Neural progenitor cell (in vitro differentiated cells): Measurements from ENCODE around the gene RGS6. TPM values are rescaled to one million over a fixed set of nuclear protein-coding genes. Genes with fewer than 3 reads are reported as not detected.

Experiments
- DNase-seq: peaks from one replicate; pipeline ENCODE4 v3.0.0-alpha.2; 2016; ENCODE audit warnings: low spot score
- H2AFZ ChIP-seq: fragments of 200-600 bp; sonication (generic); replicated peaks from 2 replicates; pipeline ENCODE4 v1.6.1; 2016; ENCODE audit warnings: antibody characterized with exemption
- H3F3A ChIP-seq: fragments of 200-600 bp; sonication (generic); 2 replicates; pipeline ENCODE4 v1.6.1; 2016; ENCODE audit warnings: antibody characterized with exemption, low read depth
- H3K27ac ChIP-seq: fragments of 200-600 bp; sonication (generic); 2 replicates; pipeline ENCODE4 v1.5.1; 2016; ENCODE audit warnings: mild to moderate bottlenecking
- H3K27me3 ChIP-seq: fragments of 200-600 bp; sonication (generic); 2 replicates; pipeline ENCODE4 v1.6.1; 2016; ENCODE audit warnings: mild to moderate bottlenecking, moderate library complexity
- H3K36me3 ChIP-seq: fragments of 200-600 bp; sonication (generic); 2 replicates; pipeline ENCODE4 v1.5.1; 2016
- H3K4me1 ChIP-seq: fragments of 200-600 bp; sonication (generic); 2 replicates; pipeline ENCODE4 v1.6.1; 2016; ENCODE audit warnings: mixed run types
- H3K4me2 ChIP-seq: fragments of 200-600 bp; sonication (generic); 2 replicates; pipeline ENCODE4 v1.6.1; 2016
- H3K4me3 ChIP-seq: fragments of 200-600 bp; sonication (generic); 2 replicates; pipeline ENCODE4 v1.5.1; 2016
- H3K79me2 ChIP-seq: fragments of 200-600 bp; sonication (generic); 2 replicates; pipeline ENCODE4 v1.6.1; 2016; ENCODE audit warnings: low read depth
- H3K9ac ChIP-seq: fragments of 200-600 bp; sonication (generic); 2 replicates; pipeline ENCODE4 v1.6.1; 2016
- H3K9me3 ChIP-seq: fragments of 200-600 bp; sonication (generic); 2 replicates; pipeline ENCODE4 v1.5.1; 2016; ENCODE audit warnings: low read depth
- H4K20me1 ChIP-seq: fragments of 200-600 bp; sonication (generic); 2 replicates; pipeline ENCODE4 v1.6.1; 2016; ENCODE audit warnings: low read depth
- H3K27ac Mint-ChIP-seq: 3 replicates; pipeline ENCODE4 v1.8.0; 2021; ENCODE audit warnings: mixed read lengths
- H3K27me3 Mint-ChIP-seq: 2 replicates; pipeline ENCODE4 v1.8.0; 2022; ENCODE audit warnings: low read depth, mild to moderate bottlenecking, inconsistent platforms, moderate library complexity, mixed read lengths; ENCODE audit not compliant: insufficient read depth
- H3K36me3 Mint-ChIP-seq: 3 replicates; pipeline ENCODE4 v1.8.0; 2021; ENCODE audit warnings: mixed read lengths
- H3K4me1 Mint-ChIP-seq: 3 replicates; pipeline ENCODE4 v1.8.0; 2021; ENCODE audit warnings: mixed read lengths
- H3K4me3 Mint-ChIP-seq: 3 replicates; pipeline ENCODE4 v1.8.0; 2021; ENCODE audit warnings: mild to moderate bottlenecking, moderate library complexity, mixed read lengths
- H3K9me3 Mint-ChIP-seq: 3 replicates; pipeline ENCODE4 v1.8.0; 2020; ENCODE audit warnings: mixed read lengths
- EZH2 ChIP-seq: fragments of 200-600 bp; sonication (generic); IDR thresholded peaks from 2 replicates; pipeline ENCODE4 v1.6.1; 2017; ENCODE audit warnings: antibody characterized with exemption, mild to moderate bottlenecking, moderate library complexity
- EZH2phosphoT487 ChIP-seq: fragments of 200-600 bp; sonication (generic); IDR thresholded peaks from 2 replicates; pipeline ENCODE4 v1.6.1; 2017; ENCODE audit warnings: antibody characterized with exemption
- total RNA-seq: library from RNA; depleted of rRNA; stranded (reverse); fragments of >200 nt; gene quantifications from 2 replicates; pipeline ENCODE4 v1.2.3, GENCODE V29; 2015; ENCODE audit warnings: low replicate concordance
- TF ChIP-seq, protein P1 (sequence below): fragments of 200-600 bp; sonication (generic); IDR thresholded peaks from 2 replicates; pipeline ENCODE4 v1.5.1; 2017; ENCODE audit warnings: antibody characterized with exemption, mild to moderate bottlenecking

Gene RGS6
- total RNA-seq, 1 donor from 2014 or later, result 0.80 TPM

DNA sequence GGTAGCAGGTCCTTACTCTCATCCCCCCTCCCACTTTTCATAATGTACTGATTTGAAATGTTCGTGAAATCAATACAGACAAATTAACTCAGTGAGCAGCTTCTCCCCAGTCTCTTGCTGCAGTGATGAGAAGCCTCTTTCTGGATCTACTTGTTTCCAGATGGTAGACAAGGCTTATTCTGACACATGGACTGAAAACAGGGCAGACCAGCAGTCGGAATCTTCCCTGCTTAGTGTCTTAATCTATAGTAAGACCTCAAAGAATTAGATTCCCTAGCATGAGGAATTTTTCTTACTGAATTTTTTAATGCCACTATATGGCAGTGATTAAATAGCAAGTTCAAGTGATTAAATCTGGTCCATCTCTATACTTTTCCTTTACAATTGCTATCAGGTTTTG lies 120.1 kb downstream of the RGS6 start:
- Mint-ChIP-seq H3K27me3 (no peaks in the 10 kb centered on the region), H3K36me3 (no peaks in the 10 kb centered on the region), H3K4me1 (no peaks in the 10 kb centered on the region), H3K9me3 (no peaks in the 10 kb centered on the region), H3K4me3 (no peak overlapping the region), H3K27ac (no peak overlapping the region)
- Histone ChIP-seq H3K36me3 (no peaks in the 10 kb centered on the region), H3K4me2 (no peak overlapping the region), H3F3A (no peaks in the 10 kb centered on the region), H3K4me3 (no peak overlapping the region), H3K27ac (no peak overlapping the region), H3K9me3 (no peaks in the 10 kb centered on the region), H3K79me2 (no peaks in the 10 kb centered on the region), H2AFZ (no peak overlapping the region), H3K9ac (no peak overlapping the region), H4K20me1 (no peaks in the 10 kb centered on the region), H3K27me3 (no peaks in the 10 kb centered on the region), H3K4me1 (no peaks in the 10 kb centered on the region)
- TF ChIP-seq, protein P1, sequence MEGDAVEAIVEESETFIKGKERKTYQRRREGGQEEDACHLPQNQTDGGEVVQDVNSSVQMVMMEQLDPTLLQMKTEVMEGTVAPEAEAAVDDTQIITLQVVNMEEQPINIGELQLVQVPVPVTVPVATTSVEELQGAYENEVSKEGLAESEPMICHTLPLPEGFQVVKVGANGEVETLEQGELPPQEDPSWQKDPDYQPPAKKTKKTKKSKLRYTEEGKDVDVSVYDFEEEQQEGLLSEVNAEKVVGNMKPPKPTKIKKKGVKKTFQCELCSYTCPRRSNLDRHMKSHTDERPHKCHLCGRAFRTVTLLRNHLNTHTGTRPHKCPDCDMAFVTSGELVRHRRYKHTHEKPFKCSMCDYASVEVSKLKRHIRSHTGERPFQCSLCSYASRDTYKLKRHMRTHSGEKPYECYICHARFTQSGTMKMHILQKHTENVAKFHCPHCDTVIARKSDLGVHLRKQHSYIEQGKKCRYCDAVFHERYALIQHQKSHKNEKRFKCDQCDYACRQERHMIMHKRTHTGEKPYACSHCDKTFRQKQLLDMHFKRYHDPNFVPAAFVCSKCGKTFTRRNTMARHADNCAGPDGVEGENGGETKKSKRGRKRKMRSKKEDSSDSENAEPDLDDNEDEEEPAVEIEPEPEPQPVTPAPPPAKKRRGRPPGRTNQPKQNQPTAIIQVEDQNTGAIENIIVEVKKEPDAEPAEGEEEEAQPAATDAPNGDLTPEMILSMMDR, result no peak
- TF ChIP-seq EZH2 (no peak), EZH2phosphoT487 (no peak)
- no peak for DNase-seq

DNA sequence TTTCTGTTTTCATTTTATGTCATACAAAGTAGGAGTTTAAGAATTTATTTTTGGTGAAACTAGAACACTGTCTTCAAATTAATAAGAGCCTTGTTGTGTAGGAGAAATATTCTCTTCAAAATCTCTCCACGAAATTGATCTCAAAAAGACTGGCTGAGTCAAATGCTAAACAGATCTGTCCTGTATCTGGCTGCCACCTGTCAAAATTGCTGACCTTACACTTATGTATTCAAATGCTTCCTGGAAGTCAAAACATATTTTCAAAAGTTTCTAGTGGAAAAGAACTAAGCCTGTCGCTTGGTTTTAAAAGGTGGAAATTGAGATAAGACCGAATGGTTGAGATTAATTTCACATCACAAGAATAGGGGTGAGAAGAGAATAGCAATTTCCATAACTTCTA lies 121.4 kb downstream of the RGS6 start:
- Histone ChIP-seq H3K36me3 (no peaks in the 10 kb centered on the region), H3K79me2 (no peaks in the 10 kb centered on the region), H3K9ac (no peak overlapping the region), H3K27me3 (no peaks in the 10 kb centered on the region), H2AFZ (no peak overlapping the region), H3K9me3 (no peaks in the 10 kb centered on the region), H3K27ac (no peak overlapping the region), H3K4me2 (no peak overlapping the region), H3F3A (no peaks in the 10 kb centered on the region), H3K4me3 (no peak overlapping the region), H3K4me1 (no peaks in the 10 kb centered on the region), H4K20me1 (no peaks in the 10 kb centered on the region)
- no peaks in the 10 kb centered on the region for H3K4me1 Mint-ChIP-seq
- no peak overlapping the region for H3K27ac Mint-ChIP-seq
- TF ChIP-seq, protein P1, result no peak
- no peak for TF ChIP-seq EZH2phosphoT487
- TF ChIP-seq EZH2, result no peak
- DNase-seq, result no peak
- no peaks in the 10 kb centered on the region for H3K27me3 Mint-ChIP-seq
- H3K4me3 Mint-ChIP-seq, result no peak overlapping the region
- no peaks in the 10 kb centered on the region for H3K9me3 Mint-ChIP-seq
- H3K36me3 Mint-ChIP-seq, result no peaks in the 10 kb centered on the region

DNA sequence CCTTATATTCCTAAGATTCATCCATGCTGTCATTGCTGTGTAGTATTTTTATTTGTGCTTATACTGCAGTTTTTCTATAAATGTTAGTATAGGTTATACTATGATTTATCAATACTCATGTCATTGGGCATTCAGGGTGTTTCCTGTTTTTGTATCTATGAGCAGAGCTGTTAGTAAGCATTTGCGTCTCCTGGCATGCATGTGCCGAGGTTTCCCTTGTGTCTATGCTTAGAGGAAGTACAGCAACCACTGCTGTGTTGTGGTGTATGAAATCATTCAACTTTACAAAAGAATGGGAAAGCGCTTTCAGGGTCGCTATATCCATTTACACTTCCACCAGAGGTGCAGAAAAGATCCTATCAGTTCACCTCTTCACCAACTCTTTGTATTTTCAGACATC lies 122.7 kb downstream of the RGS6 start:
- Mint-ChIP-seq H3K27ac (no peak overlapping the region), H3K27me3 (no peaks in the 10 kb centered on the region), H3K4me3 (no peak overlapping the region), H3K36me3 (no peaks in the 10 kb centered on the region), H3K4me1 (no peaks in the 10 kb centered on the region), H3K9me3 (no peaks in the 10 kb centered on the region)
- Histone ChIP-seq H3K27ac (no peak overlapping the region), H3K27me3 (no peaks in the 10 kb centered on the region), H3K9me3 (no peaks in the 10 kb centered on the region), H3K4me1 (no peaks in the 10 kb centered on the region), H3K4me3 (no peak overlapping the region), H3F3A (no peaks in the 10 kb centered on the region), H3K36me3 (no peaks in the 10 kb centered on the region), H4K20me1 (no peaks in the 10 kb centered on the region), H3K79me2 (no peaks in the 10 kb centered on the region), H3K9ac (no peak overlapping the region), H3K4me2 (no peak overlapping the region), H2AFZ (no peak overlapping the region)
- TF ChIP-seq EZH2, result no peak
- DNase-seq, result no peak

DNA sequence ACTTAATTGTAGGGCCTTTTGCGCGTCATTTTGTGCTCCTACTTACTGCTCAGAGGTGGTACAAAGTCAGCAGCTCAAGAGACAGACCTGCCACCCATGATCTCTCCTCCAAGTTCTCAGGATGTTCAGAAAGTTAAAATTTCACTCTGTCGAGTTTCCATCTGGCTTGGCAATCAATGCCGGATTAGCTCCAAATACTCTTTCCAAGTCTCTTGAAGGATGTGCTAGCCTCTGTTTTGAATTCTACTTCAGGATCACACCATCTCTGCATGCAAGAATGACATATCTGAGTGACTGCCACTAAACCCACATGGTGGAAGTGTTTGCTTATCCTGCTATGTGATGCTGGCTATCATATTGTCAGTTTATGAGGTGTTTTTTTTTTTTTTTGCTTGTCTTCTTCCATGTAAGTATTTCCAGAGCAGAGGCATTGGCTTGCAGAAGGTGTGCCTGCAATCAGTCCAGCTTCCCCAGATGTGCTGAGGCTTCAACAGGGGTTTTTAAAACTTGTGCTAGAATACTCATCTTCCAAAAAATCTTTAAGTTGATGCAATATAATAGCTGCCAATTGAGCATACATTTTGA lies 125.6 kb downstream of the RGS6 start:
- Mint-ChIP-seq H3K9me3 (no peaks in the 10 kb centered on the region), H3K4me1 (no peaks in the 10 kb centered on the region), H3K4me3 (no peak overlapping the region)

More for the DNA sequence above, 125.6 kb downstream of the RGS6 start:
- H3K36me3 Mint-ChIP-seq, result no peaks in the 10 kb centered on the region
- Histone ChIP-seq H2AFZ (no peak overlapping the region), H4K20me1 (no peaks in the 10 kb centered on the region), H3K9me3 (no peaks in the 10 kb centered on the region), H3K4me1 (no peaks in the 10 kb centered on the region), H3F3A (no peaks in the 10 kb centered on the region), H3K27me3 (no peaks in the 10 kb centered on the region), H3K27ac (no peak overlapping the region), H3K36me3 (no peaks in the 10 kb centered on the region), H3K4me2 (no peak overlapping the region), H3K79me2 (no peaks in the 10 kb centered on the region), H3K4me3 (no peak overlapping the region), H3K9ac (no peak overlapping the region)
- no peak for TF ChIP-seq EZH2phosphoT487
- TF ChIP-seq EZH2, result no peak
- TF ChIP-seq, protein P1, result no peak
- no peak overlapping the region for H3K27ac Mint-ChIP-seq
- DNase-seq, result no peak
- no peaks in the 10 kb centered on the region for H3K27me3 Mint-ChIP-seq
